Lower lobe of right lung (tissue), 2 donors: Measurements from ENCODE around the gene AKAP7. TPM values are rescaled to one million over a fixed set of nuclear protein-coding genes. Genes with fewer than 3 reads are reported as not detected.

Experiments
- ATAC-seq, 2 donors: fragments of 200-7000 bp; cut with Tn5 transposase; one replicate each; pipeline ENCODE4 v1.9.1; 2020 to 2022; ENCODE audit warnings: mild to moderate bottlenecking in 2 of 2, moderate library complexity in 2 of 2
- DNase-seq: peaks from one replicate; pipeline ENCODE4 v3.0.0-alpha.2; 2020
- H3K27ac ChIP-seq: fragments of 200-600 bp; one replicate; pipeline ENCODE4 v1.8.0; 2022
- H3K27me3 ChIP-seq: fragments of 200-600 bp; one replicate; pipeline ENCODE4 v1.8.0; 2022; ENCODE audit warnings: low read depth
- H3K36me3 ChIP-seq: fragments of 200-600 bp; one replicate; pipeline ENCODE4 v1.8.0; 2022; ENCODE audit warnings: mild to moderate bottlenecking
- H3K4me1 ChIP-seq: fragments of 200-600 bp; one replicate; pipeline ENCODE4 v1.8.0; 2022
- H3K4me3 ChIP-seq: fragments of 200-600 bp; one replicate; pipeline ENCODE4 v1.8.0; 2022; ENCODE audit warnings: mild to moderate bottlenecking
- H3K9me3 ChIP-seq: fragments of 200-600 bp; one replicate; pipeline ENCODE4 v1.8.0; 2022
- CTCF ChIP-seq: fragments of 200-600 bp; IDR thresholded peaks from one replicate; pipeline ENCODE4 v1.8.0; 2022; ENCODE audit warnings: antibody characterized with exemption, mild to moderate bottlenecking
- intact Hi-C: fragments of 100-400 bp; cut with DNase I; formaldehyde crosslinking; loops from one replicate; pipeline ENCODE4 v1.11.0; 2022
- total RNA-seq: library from RNA; stranded (reverse); fragmentation: NEBNext Ultra II Directional; extraction: Animal tissue kit (Norgen Biotek cat#: 25700); gene quantifications from one replicate; pipeline ENCODE4 v1.2.1, GENCODE V29; 2021
- donor health status: DM: no; HTN: yes; CAD: no; lungs with severe emphysema.

AKAP7 gene
- total RNA-seq, 1 donor from 2014 or later = 11.0 TPM

GRCh38 chr6:131146865-131147264 lies 11.6 kb downstream of the AKAP7 start:
- DNase-seq (no peak), ATAC-seq (no peak)
- TF ChIP-seq CTCF = no peak
- Histone ChIP-seq H3K4me3 (no peak overlapping the region), H3K9me3 (no peaks in the 10 kb centered on the region), H3K27ac (no peak overlapping the region), H3K4me1 (no peaks in the 10 kb centered on the region), H3K27me3 (no peaks in the 10 kb centered on the region), H3K36me3 (peaks cover 17% of the 10 kb centered on the region)
- intact Hi-C loops = no loop called here

GRCh38 chr6:131156411-131156810 lies 21.1 kb downstream of the AKAP7 start:
- no peaks in the 10 kb centered on the region for H3K9me3 ChIP-seq
- no peak for ATAC-seq
- H3K4me1 ChIP-seq = no peaks in the 10 kb centered on the region
- H3K4me3 ChIP-seq = no peak overlapping the region
- no peak overlapping the region for H3K27ac ChIP-seq
- DNase-seq = no peak
- no peak for TF ChIP-seq CTCF
- H3K36me3 ChIP-seq = no peaks in the 10 kb centered on the region
- intact Hi-C loops = no loop called here
- no peaks in the 10 kb centered on the region for H3K27me3 ChIP-seq

- no peak for TF ChIP-seq CTCF
- H3K27ac ChIP-seq = no peak overlapping the region
- ATAC-seq = no peak
Measured at GRCh38 chr6:131159578-131159977, 24.3 kb downstream of the AKAP7 start.

GRCh38 chr6:131160254-131160758 lies 25.0 kb downstream of the AKAP7 start:
- TF ChIP-seq CTCF = no peak
- Histone ChIP-seq H3K27me3 (no peaks in the 10 kb centered on the region), H3K27ac (no peak overlapping the region), H3K4me1 (no peaks in the 10 kb centered on the region), H3K4me3 (no peak overlapping the region), H3K9me3 (no peaks in the 10 kb centered on the region), H3K36me3 (no peaks in the 10 kb centered on the region)
- intact Hi-C loops = no loop called here
- ATAC-seq (no peak), DNase-seq (no peak)

More at GRCh38 chr6:131159578-131159977, 24.3 kb downstream of the AKAP7 start:
- H3K36me3 ChIP-seq = no peaks in the 10 kb centered on the region
- no peak overlapping the region for H3K4me3 ChIP-seq
- DNase-seq = no peak
- no peaks in the 10 kb centered on the region for H3K27me3 ChIP-seq
- intact Hi-C loops = no loop called here
- H3K4me1 ChIP-seq = no peaks in the 10 kb centered on the region
- H3K9me3 ChIP-seq = no peaks in the 10 kb centered on the region

- TF ChIP-seq CTCF = no peak
- H3K27me3 ChIP-seq = no peaks in the 10 kb centered on the region
- H3K4me1 ChIP-seq = no peaks in the 10 kb centered on the region
- H3K9me3 ChIP-seq = no peaks in the 10 kb centered on the region
- H3K36me3 ChIP-seq = no peaks in the 10 kb centered on the region
- no peak for DNase-seq
- ATAC-seq = no peak
- intact Hi-C loops = no loop called here
- H3K4me3 ChIP-seq = no peak overlapping the region
- no peak overlapping the region for H3K27ac ChIP-seq
Measured at GRCh38 chr6:131161987-131162386, 26.7 kb downstream of the AKAP7 start.

- Histone ChIP-seq H3K36me3 (no peaks in the 10 kb centered on the region), H3K4me1 (no peaks in the 10 kb centered on the region), H3K27me3 (no peaks in the 10 kb centered on the region), H3K27ac (no peak overlapping the region), H3K4me3 (no peak overlapping the region), H3K9me3 (no peaks in the 10 kb centered on the region)
- intact Hi-C loops = no loop called here
- no peak for TF ChIP-seq CTCF
- no peak for ATAC-seq
- no peak for DNase-seq
Measured at GRCh38 chr6:131163886-131164285, 28.6 kb downstream of the AKAP7 start.
